Loucy (cell line): ENCODE measurements around the gene MOG.

Experiments used
- CTCF ChIP-seq: fragments of 200-600 bp; sonication (generic); conservative IDR thresholded peaks from 2 replicates; pipeline ENCODE4 v1.5.1; 2014; ENCODE audit warnings: mild to moderate bottlenecking, antibody characterized with exemption, low read length
- EZH2phosphoT487 ChIP-seq: fragments of 200-600 bp; IDR thresholded peaks from 2 replicates; pipeline ENCODE4 v1.6.1; 2018; ENCODE audit warnings: antibody characterized with exemption, mild to moderate bottlenecking, moderate library complexity, borderline replicate concordance

- TF ChIP-seq EZH2phosphoT487 (no peak), CTCF (no peak)
Measured at GRCh38 chr6:29632789-29633533, 23.9 kb upstream of the MOG start, which contains the start of gene GABBR1.
